Epithelial cell of esophagus (primary cell): Measurements from ENCODE around the gene FLNA.
A peak's percentile ranks its signal among the peaks of the same experiment; 100 is the strongest.
"Not testable (repeated sequence)": the region's sequence is repeated elsewhere in the genome, so short reads cannot be mapped to it uniquely, and the experiment has no call there.

Experiments used
- DNase-seq: peaks from one replicate; pipeline ENCODE4 v3.0.0; 2010; ENCODE audit warnings: low read depth
- H3K4me3 ChIP-seq: 2 replicates; pipeline ENCODE4 v1.5.1; 2011; ENCODE audit warnings: mild to moderate bottlenecking, low read length, control low read depth
- TF ChIP-seq, protein P1 (sequence below): IDR thresholded peaks from 2 replicates; pipeline ENCODE4 v1.5.1; 2011; ENCODE audit warnings: low read depth, mild to moderate bottlenecking, low read length, control low read depth, inconsistent platforms; ENCODE audit not compliant: insufficient read depth; ENCODE audit errors: missing control alignments

The FLNA gene

DNA sequence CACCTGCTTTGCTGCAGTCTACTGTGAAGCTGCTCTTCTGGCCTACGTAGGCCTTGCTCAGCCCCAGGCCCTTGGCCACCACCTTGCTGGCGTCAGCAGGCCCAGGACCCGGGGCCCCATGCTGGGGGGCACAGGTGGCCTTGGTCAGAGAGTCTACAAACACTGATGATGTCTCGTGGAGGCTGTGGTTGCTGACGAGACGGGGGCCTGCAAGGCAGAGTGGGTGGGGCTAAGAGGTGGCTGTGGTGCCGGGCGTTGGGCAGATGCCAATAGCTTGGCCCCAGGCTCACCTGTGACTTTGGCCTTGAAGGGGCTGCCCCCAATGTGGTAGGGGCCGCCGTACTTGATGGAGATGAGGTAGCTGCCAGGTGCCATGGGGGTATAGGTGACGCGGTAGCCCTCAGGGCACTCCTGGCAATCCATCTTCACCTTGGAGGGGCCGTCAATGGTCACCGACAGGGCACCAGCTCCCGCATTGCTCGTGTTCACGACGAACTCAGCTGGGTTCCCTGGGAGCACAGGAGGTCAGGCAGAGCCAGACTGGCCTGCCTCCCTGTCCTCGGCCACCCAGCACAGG lies 25.0 kb downstream of the FLNA start:
- DNase-seq = no peak
- TF ChIP-seq, protein P1, sequence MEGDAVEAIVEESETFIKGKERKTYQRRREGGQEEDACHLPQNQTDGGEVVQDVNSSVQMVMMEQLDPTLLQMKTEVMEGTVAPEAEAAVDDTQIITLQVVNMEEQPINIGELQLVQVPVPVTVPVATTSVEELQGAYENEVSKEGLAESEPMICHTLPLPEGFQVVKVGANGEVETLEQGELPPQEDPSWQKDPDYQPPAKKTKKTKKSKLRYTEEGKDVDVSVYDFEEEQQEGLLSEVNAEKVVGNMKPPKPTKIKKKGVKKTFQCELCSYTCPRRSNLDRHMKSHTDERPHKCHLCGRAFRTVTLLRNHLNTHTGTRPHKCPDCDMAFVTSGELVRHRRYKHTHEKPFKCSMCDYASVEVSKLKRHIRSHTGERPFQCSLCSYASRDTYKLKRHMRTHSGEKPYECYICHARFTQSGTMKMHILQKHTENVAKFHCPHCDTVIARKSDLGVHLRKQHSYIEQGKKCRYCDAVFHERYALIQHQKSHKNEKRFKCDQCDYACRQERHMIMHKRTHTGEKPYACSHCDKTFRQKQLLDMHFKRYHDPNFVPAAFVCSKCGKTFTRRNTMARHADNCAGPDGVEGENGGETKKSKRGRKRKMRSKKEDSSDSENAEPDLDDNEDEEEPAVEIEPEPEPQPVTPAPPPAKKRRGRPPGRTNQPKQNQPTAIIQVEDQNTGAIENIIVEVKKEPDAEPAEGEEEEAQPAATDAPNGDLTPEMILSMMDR = no peak

DNA sequence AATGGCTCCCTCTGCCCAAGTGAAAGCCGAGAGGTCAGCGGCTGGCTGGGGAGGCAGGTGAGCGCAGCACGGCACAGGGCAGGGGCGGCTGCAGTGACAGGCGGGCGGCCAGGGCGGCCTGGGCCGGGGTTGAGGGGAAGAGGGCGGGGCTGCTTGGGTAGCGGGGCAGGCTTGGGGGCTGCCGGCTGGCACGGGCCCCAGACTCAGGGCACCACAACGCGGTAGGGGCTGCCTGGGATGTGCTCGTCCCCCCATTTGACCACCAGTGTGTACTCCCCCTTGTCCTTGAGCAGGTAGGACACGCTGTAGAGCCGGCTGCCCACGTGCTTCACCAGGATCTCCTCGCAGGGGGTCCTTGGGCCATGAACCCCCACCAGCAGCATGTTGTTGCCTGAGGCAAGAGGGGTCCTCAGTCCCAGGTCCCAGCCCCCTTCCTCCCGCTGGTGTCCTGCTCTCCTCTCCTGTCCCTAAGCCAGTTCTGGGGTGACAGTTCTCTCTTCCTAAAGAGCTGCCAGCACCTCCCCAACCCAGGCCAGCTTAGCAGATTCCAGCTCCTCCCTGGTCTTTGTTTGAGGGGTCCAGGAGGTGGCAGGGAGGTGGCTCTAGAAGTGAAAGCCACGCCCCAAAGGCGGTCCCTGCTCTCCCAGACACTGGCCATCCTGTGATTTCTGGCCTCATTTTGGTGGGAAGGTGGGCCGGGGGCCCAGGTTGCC lies 25.6 kb downstream of the FLNA start:
- TF ChIP-seq, protein P1 = no peak
- no peak overlapping the region for H3K4me3 ChIP-seq
- no peak for DNase-seq

More for the DNA sequence above, 25.0 kb downstream of the FLNA start:
- H3K4me3 ChIP-seq = no peak overlapping the region

DNA sequence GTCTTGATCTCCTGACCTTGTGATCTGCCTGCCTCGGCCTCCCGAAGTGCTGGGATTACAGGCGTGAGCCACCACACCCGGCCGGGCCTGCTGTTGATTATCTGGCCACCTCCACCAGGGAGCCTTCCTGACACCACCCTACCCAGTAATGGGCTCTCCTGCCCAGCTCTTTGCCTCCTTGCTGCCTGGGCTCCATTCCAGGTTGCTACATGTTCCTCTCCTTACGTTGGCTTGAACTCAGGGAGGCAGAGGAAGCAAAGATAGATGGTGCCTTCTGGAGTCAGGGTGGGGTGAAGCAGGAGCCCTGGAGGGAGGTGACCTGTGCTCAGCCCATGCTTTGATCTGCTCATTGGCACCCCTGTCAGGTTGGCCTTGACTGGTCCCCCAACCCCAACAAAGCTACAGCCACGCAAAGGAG lies 26.3 kb downstream of the FLNA start:
- H3K4me3 ChIP-seq = no peak overlapping the region
- TF ChIP-seq, protein P1 = no peak
- DNase-seq = peak; percentile 32

DNA sequence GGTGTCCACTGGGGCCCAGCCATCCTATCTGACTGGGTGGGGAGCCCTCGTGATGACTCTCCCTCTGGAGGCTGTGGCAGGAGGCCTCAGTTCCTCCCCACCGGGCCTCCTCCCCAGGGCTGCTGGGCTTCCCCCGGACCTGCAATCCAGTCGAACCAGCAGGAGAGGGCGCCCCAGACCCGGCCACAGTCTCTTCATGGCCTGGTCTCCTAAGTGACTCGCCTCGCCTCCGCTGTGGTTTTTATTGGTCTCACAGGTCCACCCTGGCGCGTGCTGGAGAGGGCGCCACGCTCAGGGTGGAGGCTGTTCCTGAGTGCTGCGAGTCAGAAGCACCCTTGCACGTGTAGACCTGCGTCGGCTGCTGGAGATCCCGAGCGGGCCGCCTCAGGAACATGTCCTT lies 30.8 kb downstream of the FLNA start:
- DNase-seq, H3K4me3 ChIP-seq: not testable (repeated sequence)

DNA sequence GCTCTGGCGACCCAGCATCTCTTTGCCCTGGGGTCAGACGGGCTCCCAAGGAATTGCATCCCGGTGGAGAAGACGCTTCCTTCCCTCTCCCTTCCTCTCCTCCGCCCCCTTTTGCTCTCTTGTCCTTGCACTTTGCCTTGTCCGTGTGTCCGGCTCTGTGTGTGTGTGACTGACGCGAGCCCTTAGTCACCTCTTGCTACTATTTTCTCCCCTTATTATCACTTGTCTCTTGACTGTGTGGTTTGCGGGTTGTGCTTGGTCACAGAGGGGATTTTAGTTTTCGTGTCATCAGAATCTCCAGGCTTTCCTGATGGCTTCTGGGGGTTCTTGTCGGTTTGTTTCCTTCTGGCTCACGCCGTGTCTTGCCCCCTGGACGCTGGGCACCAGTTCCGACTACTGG lies 31.4 kb downstream of the FLNA start:
- not testable (repeated sequence) for DNase-seq, H3K4me3 ChIP-seq

DNA sequence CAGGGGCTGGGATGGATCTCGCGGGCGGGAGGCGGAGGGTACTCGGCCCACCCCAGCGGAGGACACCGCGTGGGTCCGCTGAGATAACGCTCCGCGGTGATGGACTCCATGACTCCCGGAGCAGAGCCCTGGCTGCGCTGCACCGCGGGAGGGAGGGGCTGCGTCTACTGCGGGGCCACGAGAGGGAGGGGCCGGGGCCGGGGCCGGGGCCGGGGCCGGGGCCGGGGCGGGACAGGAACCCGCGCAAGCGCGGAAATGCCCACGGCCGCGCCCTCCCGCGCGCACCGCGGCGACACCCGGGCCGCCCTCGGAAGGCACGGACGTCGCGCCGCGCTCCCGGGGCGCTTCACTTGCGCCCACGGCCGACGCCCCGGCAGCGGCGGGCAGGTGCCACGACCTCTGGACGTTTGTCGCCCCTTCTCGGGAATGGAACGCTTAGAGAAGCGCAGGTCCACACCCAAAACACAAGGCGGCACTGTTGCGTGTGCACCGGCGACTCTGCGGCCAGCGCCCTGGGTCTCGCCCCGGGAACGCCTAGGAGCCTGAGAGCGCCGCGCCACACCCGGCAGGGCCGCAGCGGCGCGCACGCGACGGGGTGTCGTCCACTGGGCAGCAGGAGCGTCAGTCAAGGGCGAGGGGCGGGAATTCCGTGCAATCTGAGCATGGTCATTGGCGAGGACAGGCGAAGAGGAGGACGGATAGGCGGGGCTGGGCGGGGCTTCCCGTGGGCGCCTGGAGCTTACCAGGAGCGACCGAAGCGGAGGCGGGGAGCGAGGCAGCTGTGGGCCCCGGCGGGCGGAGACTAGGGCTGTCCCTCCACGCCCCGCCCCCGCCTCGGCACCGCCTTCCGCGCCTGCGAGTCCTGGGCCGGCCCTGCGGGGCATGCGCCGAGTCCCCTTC lies 32.8 kb downstream of the FLNA start:
- DNase-seq, H3K4me3 ChIP-seq: not testable (repeated sequence)

DNA sequence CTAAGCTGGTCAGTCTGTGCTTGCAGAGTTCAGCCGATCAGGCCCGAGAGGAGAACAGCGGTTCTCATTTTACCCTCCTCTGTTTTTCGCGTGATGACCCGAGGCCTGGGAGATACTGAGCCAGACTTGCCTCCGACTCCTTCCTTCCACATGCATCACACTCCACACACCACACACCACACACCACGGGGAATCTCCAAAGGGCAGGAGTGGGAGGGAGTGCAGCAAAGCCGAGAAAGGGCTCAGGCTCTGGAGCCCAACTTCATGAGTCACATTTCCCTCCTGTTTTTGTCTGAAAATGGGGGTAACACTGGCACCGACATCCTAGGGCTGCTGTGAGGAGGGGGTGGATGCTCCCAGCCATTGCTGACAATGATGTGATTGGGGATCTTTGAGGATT lies 39.9 kb downstream of the FLNA start:
- DNase-seq = no peak
- TF ChIP-seq, protein P1 = no peak
- H3K4me3 ChIP-seq = no peak overlapping the region

DNA sequence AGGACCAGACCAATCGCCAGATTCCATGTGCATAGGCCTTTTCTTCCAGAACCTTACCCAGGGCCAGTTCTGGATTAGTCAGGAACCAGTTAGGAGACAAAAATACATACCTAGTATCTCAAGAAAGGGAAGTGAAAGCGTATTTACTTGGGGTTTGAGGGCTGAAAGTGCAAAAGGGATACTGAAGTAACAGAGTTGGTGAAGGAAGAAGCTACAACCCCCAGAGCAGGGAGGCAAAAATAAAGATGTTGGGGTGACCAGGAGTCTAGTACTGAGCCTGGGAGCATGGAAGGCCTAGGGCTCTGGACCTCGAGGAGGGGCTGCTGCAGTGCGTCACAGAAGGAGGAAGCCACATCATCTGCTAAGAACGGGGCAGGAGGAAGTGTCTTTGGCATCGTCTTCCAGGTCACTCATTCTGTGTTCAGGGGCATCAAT lies 40.6 kb downstream of the FLNA start:
- no peak overlapping the region for H3K4me3 ChIP-seq
- DNase-seq = no peak
- TF ChIP-seq, protein P1 = no peak
